ENCODE results near the gene NUP62CL. TPM values are rescaled to one million over a fixed set of nuclear protein-coding genes. Genes with fewer than 3 reads are reported as not detected.

The NUP62CL gene
- total RNA-seq, 1 experiment from 2014 or later = 4.8 TPM

DNA sequence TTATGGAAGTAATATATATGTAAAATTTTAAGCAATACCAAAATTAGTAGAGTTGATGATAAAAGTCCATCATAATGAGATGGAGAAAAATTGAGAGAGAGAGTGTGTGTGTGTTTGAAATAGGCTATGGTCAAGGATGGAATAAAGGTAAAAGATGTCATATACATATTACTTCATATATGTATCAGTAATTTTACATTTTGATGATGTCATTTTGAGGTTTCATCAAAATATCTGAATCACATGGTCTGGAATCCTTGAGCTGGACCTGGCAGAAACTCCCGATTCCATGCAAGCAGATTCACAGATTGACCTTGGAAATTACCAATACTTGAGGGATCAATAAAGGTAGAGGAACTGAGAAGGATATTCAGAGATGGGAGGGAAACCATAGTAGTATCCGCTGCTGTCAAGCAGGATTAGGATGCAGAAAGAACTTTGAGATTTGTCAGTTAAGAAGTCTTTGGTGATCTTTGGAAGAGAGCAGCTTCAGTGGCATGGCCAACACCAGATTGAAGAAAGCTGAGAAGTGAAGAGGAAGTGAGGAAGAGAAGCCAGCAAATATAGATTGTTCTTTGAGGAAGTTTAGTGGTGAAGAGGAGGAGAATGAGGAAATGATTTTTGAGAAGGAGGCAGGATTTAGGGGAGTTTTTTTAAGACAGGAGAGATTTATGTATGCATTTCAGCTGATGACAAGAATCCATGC, 21.7 kb upstream of the NUP62CL start:
- Histone ChIP-seq H3K27ac (ENCODE audit: low read length) (no peak overlapping the region), H3K79me2 (ENCODE audit: low read length) (no peaks in the 10 kb centered on the region), H3K9me3 (ENCODE audit: low read length) (no peaks in the 10 kb centered on the region), H3K9ac (ENCODE audit: low read length) (no peak overlapping the region), H3K36me3 (ENCODE audit: low read depth, low read length) (no peaks in the 10 kb centered on the region), H3K9me2 (replicated peaks; ENCODE audit: low read length) (no peaks in the 10 kb centered on the region), H3K4me1 (ENCODE audit: insufficient read depth, low read length) (no peaks in the 10 kb centered on the region), H3K4me2 (ENCODE audit: low read length) (no peak overlapping the region), H4K20me1 (ENCODE audit: low read length) (no peaks in the 10 kb centered on the region), H3F3A (ENCODE audit: low read length, unreplicated experiment) (no peaks in the 10 kb centered on the region), H3K4me3 (ENCODE audit: low read length) (no peak overlapping the region), H3K27me3 (ENCODE audit: low read length) (no peaks in the 10 kb centered on the region), H2AFZ (ENCODE audit: low read length) (no peak overlapping the region)
- CTCF ChIA-PET = no interaction called here
- DNase-seq (no peak), ATAC-seq (no peak)
- POLR2A ChIA-PET (ENCODE audit: unreplicated experiment) = interaction anchor here (0.6 kb wide), 1 partner anchor 617 kb away, joined by 4 read pairs; no protein-coding TSS in a partner anchor
- TF ChIP-seq EZH2 (IDR thresholded peaks at IDR 0.05; ENCODE audit: low read length, unreplicated experiment) = no peak
- TF ChIP-seq CTCF (conservative IDR thresholded peaks at IDR 0.05; ENCODE audit: low read depth, low read length) = no peak
- TF ChIP-seq EZH2phosphoT487 (IDR thresholded peaks at IDR 0.05; ENCODE audit: borderline replicate concordance, low read length) = no peak
- intact Hi-C loops (cut with micrococcal nuclease) = no loop called here
- no TSS peak for BruUV-seq (replicated peaks)

GRCh38 chrX:107226757-107227156, 20.5 kb upstream of the NUP62CL start:
- H3K36me3 ChIP-seq (ENCODE audit: low read depth, low read length) = no peaks in the 10 kb centered on the region
- no peaks in the 10 kb centered on the region for H3K9me3 ChIP-seq (ENCODE audit: low read length)
- DNase-seq = no peak
- H3K4me1 ChIP-seq (ENCODE audit: insufficient read depth, low read length) = no peaks in the 10 kb centered on the region
- H3K4me3 ChIP-seq (ENCODE audit: low read length) = no peak overlapping the region
- H3K9me2 ChIP-seq (replicated peaks; ENCODE audit: low read length) = no peaks in the 10 kb centered on the region
- H3K27ac ChIP-seq (ENCODE audit: low read length) = no peak overlapping the region
- no TSS peak for BruUV-seq (replicated peaks)
- no peaks in the 10 kb centered on the region for H4K20me1 ChIP-seq (ENCODE audit: low read length)
- no peak overlapping the region for H3K4me2 ChIP-seq (ENCODE audit: low read length)
- no peak for TF ChIP-seq EZH2 (IDR thresholded peaks at IDR 0.05; ENCODE audit: low read length, unreplicated experiment)
- TF ChIP-seq CTCF (conservative IDR thresholded peaks at IDR 0.05; ENCODE audit: low read depth, low read length) = no peak
- TF ChIP-seq EZH2phosphoT487 (IDR thresholded peaks at IDR 0.05; ENCODE audit: borderline replicate concordance, low read length) = no peak
- CTCF ChIA-PET = no interaction called here
- intact Hi-C loops (cut with micrococcal nuclease) = no loop called here
- H3K9ac ChIP-seq (ENCODE audit: low read length) = no peak overlapping the region
- no peaks in the 10 kb centered on the region for H3K79me2 ChIP-seq (ENCODE audit: low read length)
- no peak overlapping the region for H2AFZ ChIP-seq (ENCODE audit: low read length)
- POLR2A ChIA-PET (ENCODE audit: unreplicated experiment) = no interaction called here
- no peaks in the 10 kb centered on the region for H3F3A ChIP-seq (ENCODE audit: low read length, unreplicated experiment)
- no peak for ATAC-seq
- H3K27me3 ChIP-seq (ENCODE audit: low read length) = no peaks in the 10 kb centered on the region

DNA sequence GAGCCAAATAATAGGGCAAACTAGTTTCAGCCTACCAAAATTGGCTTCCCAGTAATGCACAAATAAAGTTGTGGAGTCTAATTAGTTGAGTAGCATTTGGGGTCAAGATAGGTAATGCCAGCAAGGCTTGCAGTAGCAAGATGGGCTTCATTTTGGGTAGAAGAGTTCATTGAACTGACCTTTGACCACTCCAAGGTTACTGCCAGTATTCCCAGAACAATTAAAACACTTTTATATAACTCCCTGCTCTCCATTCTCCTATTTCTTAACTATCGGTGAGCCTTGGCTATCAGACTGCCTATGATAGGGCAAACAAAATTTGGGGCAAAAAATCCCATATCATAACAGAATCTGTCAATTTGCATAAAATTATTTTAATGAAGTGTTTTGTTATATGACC, 7.2 kb upstream of the NUP62CL start:
- Histone ChIP-seq H3K36me3 (ENCODE audit: low read depth, low read length) (no peaks in the 10 kb centered on the region), H3F3A (ENCODE audit: low read length, unreplicated experiment) (no peaks in the 10 kb centered on the region)
- intact Hi-C loops (cut with micrococcal nuclease) = no loop called here

More for the DNA sequence above, 7.2 kb upstream of the NUP62CL start:
- no peaks in the 10 kb centered on the region for H3K9me3 ChIP-seq (ENCODE audit: low read length)
- ATAC-seq = no peak
- no peak overlapping the region for H3K27ac ChIP-seq (ENCODE audit: low read length)
- H3K27me3 ChIP-seq (ENCODE audit: low read length) = peaks cover 16% of the 10 kb centered on the region
- H3K79me2 ChIP-seq (ENCODE audit: low read length) = no peaks in the 10 kb centered on the region
- no TSS peak for BruUV-seq (replicated peaks)
- no peak overlapping the region for H3K4me2 ChIP-seq (ENCODE audit: low read length)
- no peaks in the 10 kb centered on the region for H4K20me1 ChIP-seq (ENCODE audit: low read length)
- ChIA-PET CTCF (no interaction called here), POLR2A (ENCODE audit: unreplicated experiment) (no interaction called here)
- TF ChIP-seq EZH2 (IDR thresholded peaks at IDR 0.05; ENCODE audit: low read length, unreplicated experiment) (no peak), CTCF (conservative IDR thresholded peaks at IDR 0.05; ENCODE audit: low read depth, low read length) (no peak)
- no peak overlapping the region for H3K9ac ChIP-seq (ENCODE audit: low read length)
- no peaks in the 10 kb centered on the region for H3K4me1 ChIP-seq (ENCODE audit: insufficient read depth, low read length)
- H2AFZ ChIP-seq (ENCODE audit: low read length) = no peak overlapping the region
- H3K9me2 ChIP-seq (replicated peaks; ENCODE audit: low read length) = no peaks in the 10 kb centered on the region
- no peak for DNase-seq
- no peak overlapping the region for H3K4me3 ChIP-seq (ENCODE audit: low read length)

All from PC-3 (cell line).